Islet of Langerhans (tissue), 1 donor: ENCODE data around the gene CD58.
"Not testable (repeated sequence)": the region's sequence is repeated elsewhere in the genome, so short reads cannot be mapped to it uniquely, and the experiment has no call there.

Source experiments
- FAIRE-seq: peaks from one replicate; lab custom pipeline; 2011; peaks lifted over from hg19 to GRCh38; lab: Jason Lieb, UNC

Gene CD58

DNA sequence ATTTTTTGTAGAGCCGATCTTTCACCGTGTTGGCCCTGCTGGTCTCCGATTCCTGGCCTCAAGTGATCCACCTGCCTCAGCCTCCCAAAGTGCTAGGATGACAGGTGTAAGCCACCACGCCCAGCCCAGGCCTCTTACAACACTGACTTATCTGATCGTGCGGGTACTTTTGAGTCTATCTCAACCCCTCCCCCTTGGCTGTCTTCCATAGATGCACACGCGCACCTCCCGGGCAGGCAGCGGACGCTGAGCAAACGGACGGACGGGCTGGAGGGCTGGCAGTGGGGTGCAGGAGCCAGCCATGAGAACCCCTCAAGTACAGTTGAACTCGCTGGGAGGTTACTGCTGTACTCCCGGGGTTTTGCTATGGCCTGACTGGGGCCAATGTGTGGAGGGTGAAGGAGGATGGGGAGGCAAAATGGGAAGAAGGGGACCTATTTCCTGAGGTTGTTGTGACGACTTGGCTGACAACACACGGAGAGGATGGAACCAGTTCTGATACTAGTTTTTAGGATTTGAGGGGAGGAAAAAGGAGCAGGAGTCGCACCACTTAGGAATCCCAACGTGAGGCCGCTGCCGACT, 959 bp downstream of the CD58 start:
- no peak for FAIRE-seq

DNA sequence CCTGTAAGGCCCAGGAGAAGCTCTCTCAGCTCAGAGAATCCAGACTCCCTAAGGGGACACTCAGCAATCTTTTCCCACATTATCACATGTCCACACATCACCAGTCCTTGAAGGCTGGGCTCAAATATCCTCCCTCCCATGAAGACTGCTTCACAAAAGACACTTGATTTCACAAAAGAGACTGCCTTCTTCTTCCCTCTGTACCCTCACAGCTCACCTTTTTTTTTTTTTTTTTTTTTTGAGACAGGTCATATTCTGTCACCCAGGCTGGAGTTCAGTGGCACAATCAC, 1.5 kb downstream of the CD58 start:
- no peak for FAIRE-seq

DNA sequence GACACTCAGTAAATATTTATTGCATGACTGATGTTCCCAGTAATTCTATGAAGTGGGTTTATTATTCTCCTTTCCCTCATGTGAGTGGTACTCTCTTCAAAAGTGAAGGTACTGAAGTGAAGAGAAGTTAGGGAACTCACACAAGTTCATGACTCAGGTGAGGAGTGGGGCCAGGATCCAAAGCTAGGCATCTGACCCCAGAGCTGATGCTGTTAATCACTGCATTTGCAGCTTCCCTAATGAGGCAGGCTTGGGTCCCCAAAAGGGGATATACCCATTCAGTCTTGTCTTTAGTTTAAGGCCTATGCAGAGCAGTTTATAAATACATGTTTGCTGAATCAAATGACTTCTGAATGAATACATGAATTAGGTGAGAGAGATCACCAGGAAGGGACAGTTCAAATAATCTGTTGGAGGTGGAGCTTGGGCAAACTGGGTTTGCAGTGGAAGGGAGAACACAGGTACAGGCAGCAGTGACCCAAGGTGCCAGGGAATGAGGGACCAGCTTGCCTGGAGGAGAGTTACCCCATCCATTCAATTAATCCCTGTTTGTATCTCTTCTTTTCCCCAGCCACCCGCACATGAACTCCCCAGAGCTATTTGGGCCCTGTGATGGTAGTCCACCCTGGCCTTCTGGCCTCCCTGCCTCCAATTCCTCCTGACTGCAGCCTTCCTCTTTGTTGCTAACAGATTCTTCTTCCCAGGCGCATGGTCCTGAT, 2.0 kb downstream of the CD58 start:
- FAIRE-seq, result no peak

DNA sequence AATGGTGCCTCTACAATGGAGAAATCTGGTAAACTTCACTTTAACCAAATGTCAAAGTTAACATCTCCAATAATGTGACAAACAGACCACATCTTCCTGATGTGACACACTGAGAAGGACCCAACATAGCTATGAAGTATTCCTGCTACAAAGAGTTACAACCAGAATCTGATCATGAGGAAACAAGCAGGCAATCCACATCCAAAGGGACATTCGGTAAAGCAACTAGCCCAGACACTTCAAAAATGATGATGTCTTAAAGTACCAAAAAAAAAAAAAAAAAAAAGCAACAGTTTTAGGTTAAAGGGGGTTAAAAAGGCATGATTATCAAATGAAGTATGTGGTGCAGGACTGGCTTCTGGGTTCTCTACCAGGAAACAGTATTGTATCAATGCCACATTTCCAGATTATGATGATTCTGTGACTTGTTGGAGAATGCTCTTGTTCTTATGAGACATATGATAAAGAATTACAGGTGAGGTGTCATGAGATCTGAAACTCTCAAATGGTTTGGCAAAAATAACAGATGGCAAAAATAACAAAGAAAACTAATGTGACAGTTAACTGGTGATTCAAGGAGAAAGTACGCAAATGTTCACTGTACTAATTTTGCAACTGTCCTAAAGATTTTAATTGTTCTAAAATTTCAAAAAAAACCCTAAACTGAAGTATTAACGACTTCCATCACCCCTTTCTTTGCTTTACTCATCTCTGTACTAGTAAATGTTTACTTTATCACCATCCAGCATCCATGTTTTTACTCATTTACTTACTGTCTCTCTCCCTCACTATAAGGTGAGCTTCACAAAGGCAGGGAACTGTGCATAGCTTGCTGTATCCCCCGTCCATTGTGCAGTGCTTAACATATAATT, 2.8 kb downstream of the CD58 start:
- no peak for FAIRE-seq

DNA sequence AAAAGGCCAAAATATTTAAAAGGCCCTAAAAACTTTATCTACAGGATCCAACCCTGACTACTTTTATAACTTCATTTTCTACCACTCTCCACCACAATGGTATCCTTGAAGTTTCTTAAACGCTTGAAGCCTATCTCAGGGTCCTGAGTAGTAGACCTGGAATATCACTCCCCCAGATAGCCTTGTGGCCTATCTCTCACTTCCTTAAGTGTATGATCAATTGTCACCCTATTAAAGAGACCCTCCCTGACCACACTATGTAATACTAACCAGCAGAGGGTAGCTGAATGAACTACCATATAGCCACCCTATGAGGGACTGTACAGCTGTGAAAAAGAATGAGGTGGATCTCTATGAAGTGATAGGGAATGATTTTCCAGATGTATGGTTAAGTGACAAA, 5.6 kb downstream of the CD58 start:
- no peak for FAIRE-seq

DNA sequence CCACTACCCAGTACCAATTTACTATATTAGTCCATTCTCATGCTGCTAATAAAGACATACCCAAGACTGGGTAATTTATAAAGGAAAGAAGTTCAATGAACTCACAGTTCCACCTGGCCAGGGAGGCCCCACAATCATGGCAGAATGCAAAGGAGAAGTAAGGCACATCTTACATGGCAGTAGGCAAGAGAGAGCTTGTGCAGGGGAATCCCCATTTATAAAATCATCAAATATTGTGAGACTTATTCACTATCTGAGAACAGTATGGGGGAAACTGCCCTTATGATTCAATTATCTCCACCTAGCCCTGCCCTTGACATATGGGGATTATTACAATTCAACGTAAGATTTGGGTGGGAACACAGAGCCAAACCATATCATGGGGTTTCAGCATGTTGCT, 6.4 kb downstream of the CD58 start:
- FAIRE-seq, result no peak

DNA sequence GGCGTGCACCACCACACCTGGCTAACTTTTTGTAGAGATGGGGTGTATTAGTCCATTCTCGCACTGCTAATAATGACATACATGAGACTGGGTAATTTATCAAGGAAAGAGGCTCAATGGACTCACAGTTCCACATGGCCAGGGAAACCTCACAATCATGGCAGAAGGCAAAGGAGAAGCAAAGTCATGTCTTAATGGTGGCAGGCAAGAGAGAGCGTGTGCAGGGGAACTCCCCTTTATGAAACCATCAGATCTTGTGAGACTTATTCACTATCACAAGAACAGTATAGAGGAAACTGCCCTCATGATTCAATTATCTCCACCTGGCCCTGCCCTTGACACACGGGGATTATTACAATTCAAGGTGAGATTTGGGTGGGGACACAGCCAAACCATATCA, 8.4 kb downstream of the CD58 start:
- FAIRE-seq, result not testable (repeated sequence)

DNA sequence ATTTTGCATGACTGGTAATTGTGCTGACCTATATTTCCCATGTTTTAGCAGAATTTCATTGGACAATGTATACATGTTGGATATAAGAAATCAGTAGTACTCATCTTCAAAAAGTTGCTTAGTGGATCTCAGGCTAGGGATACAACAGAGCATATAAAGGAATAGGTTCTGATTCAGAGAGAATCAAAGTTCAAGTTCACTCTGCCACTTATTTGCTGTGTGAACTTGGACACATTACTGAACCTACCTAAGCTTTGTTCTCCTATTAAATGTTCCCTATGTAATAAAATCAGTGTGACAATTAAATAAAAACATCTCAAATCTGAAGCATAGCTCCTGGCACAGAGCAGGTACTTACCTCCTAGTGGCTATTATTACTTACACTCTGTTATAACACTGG, 9.3 kb downstream of the CD58 start:
- no peak for FAIRE-seq

DNA sequence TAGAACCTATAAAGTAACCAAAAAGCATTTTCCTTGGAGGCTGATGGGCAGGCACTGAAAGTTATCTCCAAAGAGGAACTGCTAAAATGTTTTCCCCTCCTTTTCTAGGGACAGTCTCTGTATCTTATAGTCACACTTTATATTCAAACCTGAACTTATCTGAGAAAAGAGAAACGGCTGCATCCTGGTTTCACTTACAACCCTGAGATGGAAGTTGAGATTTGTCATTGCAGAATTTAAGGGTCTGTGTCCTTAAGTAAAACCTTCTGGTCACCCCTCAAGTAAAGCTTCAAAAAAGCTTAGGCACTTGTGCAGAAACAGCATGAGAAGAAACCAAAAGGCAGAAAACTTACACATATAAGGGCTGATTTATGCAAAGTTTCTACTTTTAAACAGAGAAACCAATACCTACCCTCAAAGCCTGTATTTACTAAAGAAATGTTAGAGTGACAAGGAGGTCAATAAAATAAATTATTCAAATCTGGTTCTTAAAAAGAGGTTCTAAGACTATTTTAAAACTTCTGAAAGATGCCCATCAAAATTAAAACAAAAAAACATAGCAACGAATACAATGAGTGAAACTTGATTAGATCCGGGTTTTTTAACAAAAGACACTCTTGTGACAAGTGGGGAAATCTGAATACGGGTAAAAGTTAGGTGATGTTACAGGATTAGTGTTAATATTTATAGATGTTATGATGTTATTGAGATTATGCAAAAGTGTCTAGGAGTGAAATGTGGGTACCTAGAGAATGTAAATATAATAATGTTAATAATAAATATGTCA, 9.9 kb downstream of the CD58 start:
- FAIRE-seq, result no peak

DNA sequence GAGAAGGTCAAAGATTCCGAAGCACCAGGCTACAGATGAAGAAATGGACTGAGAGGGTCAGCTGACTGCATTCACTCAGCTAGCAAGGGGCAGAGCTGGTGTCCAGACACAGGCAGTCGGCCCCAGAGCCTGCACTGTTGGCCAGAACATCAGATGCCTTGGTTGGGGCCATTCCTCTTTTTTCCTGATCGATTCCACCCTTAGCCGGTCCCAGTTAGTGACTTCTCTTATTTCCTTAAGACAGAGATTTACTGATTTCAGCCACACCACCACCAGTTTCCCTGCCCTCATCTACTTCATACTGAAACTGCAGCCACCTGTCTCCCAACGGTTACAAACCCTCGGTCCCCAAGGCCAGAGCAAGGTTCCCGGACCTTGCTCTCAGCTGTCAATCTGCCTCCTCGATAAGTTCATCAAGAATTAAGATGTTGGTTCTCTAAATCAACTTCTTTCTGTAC, 11.5 kb downstream of the CD58 start:
- FAIRE-seq, result no peak

DNA sequence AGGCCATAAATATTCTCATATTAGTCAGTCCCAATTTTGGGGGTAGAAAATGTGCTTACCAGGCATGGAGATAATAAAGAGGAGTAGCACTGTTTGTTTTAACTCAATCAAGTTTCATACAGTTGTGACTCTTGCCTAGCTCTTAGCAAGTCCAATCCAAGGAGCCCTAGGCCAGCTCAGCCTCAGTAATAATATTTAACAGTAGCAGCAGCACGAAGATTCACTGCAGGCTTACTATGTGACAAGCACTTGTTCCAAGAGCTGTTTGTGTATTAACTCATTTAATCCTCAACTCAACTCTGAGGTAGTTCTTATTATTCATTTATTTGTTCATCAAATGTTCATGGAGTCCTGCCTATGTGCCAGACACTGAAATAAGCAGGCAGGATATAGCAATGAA, 12.3 kb downstream of the CD58 start:
- no peak for FAIRE-seq

DNA sequence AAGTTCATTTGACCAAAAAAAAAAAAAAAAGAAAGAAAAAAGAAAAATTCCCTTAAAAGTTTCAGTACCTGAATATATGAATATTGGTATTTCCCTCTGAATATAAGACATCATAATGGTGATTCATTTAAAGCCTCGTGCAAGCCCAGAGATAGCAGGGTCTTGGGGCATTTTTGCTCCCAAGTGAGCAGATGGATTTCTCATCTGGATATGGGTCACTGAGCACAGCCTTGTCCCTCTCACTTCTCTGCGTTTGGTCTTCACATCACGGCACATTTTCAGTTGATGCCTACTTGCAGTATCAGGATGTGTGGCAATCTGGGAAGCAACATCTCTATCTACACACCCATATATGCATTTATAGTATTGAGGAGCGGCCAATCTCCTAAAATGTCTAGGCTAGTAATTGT, 12.7 kb downstream of the CD58 start:
- FAIRE-seq, result no peak

DNA sequence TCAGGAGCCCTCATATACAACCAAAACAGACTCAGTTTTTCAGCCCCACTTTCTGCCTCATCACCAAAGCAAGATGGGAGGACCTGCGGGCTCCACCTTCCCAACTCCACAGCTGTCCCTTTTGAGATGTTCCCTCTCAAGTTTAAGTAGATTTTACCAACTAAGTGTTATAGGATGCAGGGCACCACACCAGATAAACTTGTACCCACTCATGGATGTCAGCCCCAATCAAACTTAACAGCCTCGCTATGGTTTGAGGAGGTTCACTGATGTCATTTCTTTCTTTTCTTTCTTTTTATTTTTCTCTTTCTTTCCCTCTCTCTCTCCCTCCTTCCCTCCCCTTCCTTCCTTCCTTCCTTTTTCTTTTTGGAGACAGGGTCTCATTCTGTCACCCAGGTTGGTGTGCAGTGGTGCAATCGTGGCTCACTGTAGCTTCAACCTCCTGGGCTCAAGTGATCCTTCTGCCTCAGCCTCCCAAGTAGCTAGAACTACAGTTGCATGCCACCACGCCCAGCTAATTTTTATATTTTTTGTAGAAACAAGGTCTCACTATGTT, 13.4 kb downstream of the CD58 start:
- FAIRE-seq, result no peak

DNA sequence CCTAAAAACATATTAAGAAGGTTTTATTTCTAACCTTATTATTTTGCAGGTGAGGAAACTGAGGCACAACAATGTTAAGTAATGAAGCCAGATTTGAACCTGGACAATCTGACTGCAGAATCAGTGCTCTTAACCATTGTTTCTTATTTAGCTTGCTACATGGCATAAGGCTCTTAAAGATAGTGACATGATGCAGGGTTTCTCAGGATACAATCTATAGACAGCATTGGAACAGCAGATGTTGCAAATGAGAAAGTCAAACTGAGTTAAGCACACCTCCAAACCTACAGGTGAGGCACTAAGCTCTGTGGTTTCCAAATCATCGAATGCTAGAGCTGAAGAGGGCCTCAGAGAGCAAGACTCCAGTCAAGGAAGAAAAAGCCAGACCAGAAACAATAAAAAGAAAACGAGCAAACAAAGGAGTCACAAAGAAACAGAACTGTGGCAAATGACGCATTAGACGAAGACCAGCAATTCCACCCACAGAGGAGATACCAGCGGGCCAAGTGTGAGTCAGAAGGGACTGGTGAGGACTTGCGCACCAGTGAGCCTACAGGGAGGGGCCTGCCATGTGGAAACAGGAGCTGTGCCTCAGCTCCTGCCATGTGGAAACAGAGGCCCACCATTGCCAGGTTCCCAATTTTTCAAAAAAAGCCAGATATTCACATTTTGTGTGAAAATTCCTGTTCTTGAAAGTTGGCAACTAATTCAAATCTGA, 14.4 kb downstream of the CD58 start:
- no peak for FAIRE-seq

DNA sequence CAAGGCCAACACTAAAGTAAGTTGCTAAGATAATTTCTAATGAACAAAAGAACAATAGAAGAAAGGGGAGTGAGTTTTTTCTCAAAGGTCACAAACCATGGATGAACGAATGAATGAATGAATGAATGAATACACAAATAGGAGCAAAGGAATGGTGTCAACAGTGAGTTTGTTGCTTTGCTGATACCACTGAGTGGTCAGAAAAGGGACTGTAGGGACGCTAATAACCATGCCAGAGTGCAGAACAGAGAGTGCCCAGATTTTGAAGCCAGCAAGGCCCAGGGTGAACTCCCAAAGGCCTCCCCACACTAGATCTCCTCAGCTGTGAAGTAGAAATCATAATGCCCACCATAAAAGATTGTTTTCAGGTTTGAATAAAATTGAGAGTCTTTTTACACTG, 15.9 kb downstream of the CD58 start:
- FAIRE-seq, result no peak

DNA sequence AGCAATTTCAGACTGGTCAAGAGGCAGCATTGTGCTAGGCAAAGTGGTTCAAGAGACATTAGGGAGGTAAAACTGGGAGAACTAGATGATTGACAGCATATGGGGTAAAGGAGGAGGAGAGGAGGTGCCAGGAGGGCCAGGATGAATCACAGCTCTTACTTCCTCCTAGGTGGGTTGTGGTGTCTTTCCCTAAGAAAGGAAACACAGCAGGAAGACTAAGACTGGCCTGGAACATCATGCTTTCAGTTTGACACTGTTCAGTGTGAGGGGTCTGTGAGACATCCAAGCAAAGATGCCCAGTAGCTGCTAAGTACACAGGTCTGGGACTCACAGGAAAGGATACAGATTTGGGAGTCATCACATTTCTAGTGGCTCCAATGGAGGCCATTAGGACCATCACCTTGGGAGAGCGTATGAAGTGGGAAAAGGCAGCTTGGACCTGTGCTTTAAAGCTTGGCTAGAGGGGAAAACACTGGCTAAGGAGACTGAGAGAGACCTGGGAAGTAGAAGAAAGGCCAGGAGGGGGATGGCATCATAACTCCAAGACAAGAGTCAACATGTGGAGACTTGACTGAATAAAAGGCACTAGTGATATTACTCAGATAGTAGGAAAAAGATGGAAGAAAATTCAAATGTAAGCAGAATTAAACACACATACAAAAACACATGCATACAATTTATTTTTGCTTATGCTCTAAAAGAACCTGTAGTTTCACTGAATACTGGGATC, 17.3 kb downstream of the CD58 start:
- FAIRE-seq, result no peak

DNA sequence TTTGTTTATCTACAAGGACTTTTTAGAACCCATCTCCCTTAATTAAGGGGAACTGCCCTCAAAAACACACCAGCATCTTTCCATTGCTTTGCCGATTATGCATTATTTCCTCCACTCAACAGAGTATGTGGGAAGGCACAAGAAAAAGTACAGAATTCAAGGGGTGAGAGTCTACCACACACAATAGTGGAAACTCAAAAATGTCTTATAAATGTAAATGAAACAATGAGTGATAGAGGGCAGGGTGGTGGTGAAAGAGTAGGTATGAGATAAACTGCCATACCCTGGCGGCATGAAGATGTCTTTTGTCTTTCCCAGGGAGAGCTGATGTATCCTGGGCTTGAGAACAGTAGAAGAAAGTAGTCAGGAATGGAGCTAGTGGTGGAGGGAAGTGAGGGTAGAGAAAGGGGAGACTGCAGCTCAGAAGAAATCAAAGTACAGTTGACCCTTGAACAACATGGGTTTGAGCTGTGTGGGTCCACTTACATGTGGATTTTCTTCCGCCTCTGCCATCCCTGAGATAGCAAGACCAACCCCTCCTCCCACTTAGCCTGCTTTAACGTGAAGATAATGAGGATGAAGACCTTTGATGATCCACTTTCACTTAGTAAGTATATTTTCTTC, 24.4 kb downstream of the CD58 start:
- no peak for FAIRE-seq

DNA sequence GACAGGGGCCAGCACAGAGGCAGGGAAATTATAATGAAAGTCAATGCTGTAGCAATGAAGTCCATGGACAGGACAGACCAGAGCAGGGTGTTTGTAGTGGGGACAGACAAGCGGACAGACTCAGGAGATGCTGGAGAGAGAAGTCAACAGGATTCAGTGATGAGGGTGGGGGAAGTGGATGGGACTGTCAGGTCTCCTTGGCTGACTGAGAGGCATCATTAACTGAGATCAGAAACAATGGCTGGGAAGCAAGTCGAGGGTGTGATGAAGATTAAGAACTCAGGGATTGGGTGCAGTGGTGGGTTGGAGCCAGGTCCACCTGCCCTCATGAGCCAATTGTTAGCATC, 25.5 kb downstream of the CD58 start:
- FAIRE-seq, result no peak

DNA sequence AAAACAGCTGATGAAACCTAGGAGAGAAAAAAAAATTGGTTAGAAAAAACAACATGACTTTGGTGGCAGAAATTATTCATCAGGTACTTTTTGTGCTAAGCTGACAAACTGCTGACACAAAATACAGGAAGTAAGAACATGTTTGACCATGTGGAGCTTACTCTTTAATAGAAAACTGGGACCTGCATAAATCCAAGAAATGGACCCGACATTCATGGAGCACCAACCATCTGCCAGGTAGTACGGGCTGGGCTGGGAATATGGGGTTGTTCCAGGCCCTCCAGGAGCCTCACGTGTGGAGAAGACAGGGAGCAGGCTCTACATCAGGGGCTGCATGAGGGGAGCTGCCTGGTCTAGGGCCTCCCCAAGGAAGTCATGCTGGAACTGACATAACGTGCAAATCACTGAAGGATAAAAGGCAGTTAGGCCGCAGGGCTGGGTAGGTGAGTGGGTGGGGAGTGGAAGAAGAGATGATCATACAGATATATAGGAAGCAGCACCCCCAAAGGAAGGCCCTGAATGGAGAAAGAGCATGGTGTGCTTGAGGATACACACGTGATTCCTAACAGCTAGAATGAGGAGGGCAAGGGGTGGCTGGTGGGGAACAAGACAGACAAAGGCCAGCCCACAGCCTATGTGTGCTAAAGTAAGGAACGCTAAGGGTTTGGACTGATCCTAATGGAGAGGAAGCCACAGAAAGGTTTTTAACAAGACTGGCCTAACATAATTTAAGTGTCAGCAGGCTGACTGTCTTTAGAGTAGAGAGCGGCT, 26.1 kb downstream of the CD58 start:
- FAIRE-seq, result no peak

DNA sequence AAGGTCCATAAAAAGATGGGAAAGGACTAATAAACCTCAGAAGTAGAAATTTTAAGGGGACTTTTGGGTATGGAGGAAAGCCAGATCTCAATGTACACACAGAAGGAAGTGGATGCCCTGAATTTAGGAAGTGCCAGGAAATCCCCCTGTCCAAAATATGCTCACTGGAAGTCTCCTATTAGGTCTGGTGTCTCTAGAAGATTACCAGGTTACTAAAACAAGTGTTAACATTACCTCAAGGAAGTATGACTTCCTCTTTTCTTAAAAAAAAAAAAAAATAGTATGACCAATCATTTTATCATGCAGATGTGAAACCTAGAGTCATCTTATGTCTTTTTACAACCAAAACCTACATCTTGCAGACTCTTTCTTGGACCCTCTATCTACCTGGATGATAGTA, 30.7 kb downstream of the CD58 start:
- no peak for FAIRE-seq
